Activated CD4-positive, alpha-beta T cell treated with anti-CD3 and anti-CD28 coated beads, Interleukin-2, amount 10 ng/mL, durations not matched to agents 24 days and 14 days (primary cell): ENCODE results near the gene STAT4. TPM values are rescaled to one million over a fixed set of nuclear protein-coding genes. Genes with fewer than 3 reads are reported as not detected.

ENCODE experiments used
- DNase-seq: peaks from one replicate; pipeline ENCODE4 v3.0.0; 2022
- H3K27ac Mint-ChIP-seq: one replicate; pipeline ENCODE4 v1.8.0; 2022; ENCODE audit warnings: mild to moderate bottlenecking, mixed read lengths
- H3K27me3 Mint-ChIP-seq: one replicate; pipeline ENCODE4 v1.8.0; 2022; ENCODE audit warnings: mixed read lengths
- H3K36me3 Mint-ChIP-seq: one replicate; pipeline ENCODE4 v1.8.0; 2022; ENCODE audit warnings: low read depth, mild to moderate bottlenecking, mixed read lengths
- H3K4me1 Mint-ChIP-seq: one replicate; pipeline ENCODE4 v1.8.0; 2021; ENCODE audit warnings: mixed read lengths
- H3K4me3 Mint-ChIP-seq: one replicate; pipeline ENCODE4 v1.8.0; 2022; ENCODE audit warnings: mild to moderate bottlenecking, moderate library complexity, mixed read lengths
- H3K9me3 Mint-ChIP-seq: one replicate; pipeline ENCODE4 v1.8.0; 2021; ENCODE audit warnings: mixed read lengths
- intact Hi-C: fragments of 100-400 bp; cut with micrococcal nuclease; formaldehyde crosslinking; loops from one replicate; pipeline ENCODE4 v1.15.1; 2023
- total RNA-seq: library from RNA; stranded (reverse); gene quantifications from 2 replicates; pipeline ENCODE4 v1.2.3, GENCODE V29; 2022

The STAT4 gene
- total RNA-seq, 1 donor from 2014 or later = 50.8 TPM

GRCh38 chr2:191015831-191016230, 135.0 kb downstream of the STAT4 start:
- Mint-ChIP-seq H3K36me3 (peaks cover 7% of the 10 kb centered on the region), H3K4me1 (peaks cover 30% of the 10 kb centered on the region), H3K27me3 (peaks cover 2% of the 10 kb centered on the region), H3K9me3 (peaks cover 9% of the 10 kb centered on the region), H3K27ac (no peak overlapping the region), H3K4me3 (no peak overlapping the region)
- no peak for DNase-seq
- intact Hi-C loops = loop anchor here (10.0 kb wide), 2 partner anchors 481 to 1231 kb away; partner anchors contain the start of genes NEMP2, ORMDL1 and PMS1

- Mint-ChIP-seq H3K4me1 (peaks cover 32% of the 10 kb centered on the region), H3K27me3 (peaks cover 2% of the 10 kb centered on the region), H3K9me3 (peaks cover 9% of the 10 kb centered on the region), H3K36me3 (peaks cover 10% of the 10 kb centered on the region), H3K4me3 (no peak overlapping the region), H3K27ac (no peak overlapping the region)
- peak; percentile 71 for DNase-seq
- intact Hi-C loops = loop anchor here (10.0 kb wide), 2 partner anchors 480 to 1230 kb away; partner anchors contain the start of genes NEMP2, ORMDL1 and PMS1
These were observed 135.6 kb downstream of the STAT4 start for GRCh38 chr2:191015239-191015638.

GRCh38 chr2:191014653-191015020, 136.2 kb downstream of the STAT4 start:
- Mint-ChIP-seq H3K36me3 (peaks cover 14% of the 10 kb centered on the region), H3K27me3 (no peaks in the 10 kb centered on the region), H3K9me3 (peaks cover 9% of the 10 kb centered on the region), H3K4me3 (no peak overlapping the region), H3K4me1 (peaks cover 35% of the 10 kb centered on the region), H3K27ac (no peak overlapping the region)
- no peak for DNase-seq
- intact Hi-C loops = loop anchor here (1.0 to 10.0 kb wide), 7 partner anchors 11 to 1230 kb away; partner anchors contain the start of genes GLS, NAB1, NEMP2 and ORMDL1

- Mint-ChIP-seq H3K9me3 (peaks cover 9% of the 10 kb centered on the region), H3K27me3 (no peaks in the 10 kb centered on the region), H3K4me1 (peaks cover 37% of the 10 kb centered on the region), H3K27ac (no peak within 1 kb of the TSS), H3K36me3 (peaks cover 19% of the 10 kb centered on the region), H3K4me3 (no peak within 1 kb of the TSS)
- peak; percentile 100 for DNase-seq
- intact Hi-C loops = loop anchor here (1.0 to 10.0 kb wide), 9 partner anchors 7 to 1229 kb away; partner anchors contain the start of genes GLS, NAB1, NEMP2 and ORMDL1
These were observed 136.7 kb downstream of the STAT4 start, which contains the start of gene STAT1 for GRCh38 chr2:191013932-191014652. Gene STAT1, minus strand, starts transcription at chr2:191014171. Its CDS starts 4,168 bp downstream, at chr2:191010003.

GRCh38 chr2:191013682-191013931, 137.2 kb downstream of the STAT4 start:
- intact Hi-C loops = loop anchor here (1.0 to 10.0 kb wide), 6 partner anchors 8 to 1229 kb away; partner anchors contain the start of genes NAB1, NEMP2, ORMDL1 and PMS1
- DNase-seq = no peak
- Mint-ChIP-seq H3K4me3 (no peak overlapping the region), H3K36me3 (peaks cover 23% of the 10 kb centered on the region), H3K9me3 (peaks cover 9% of the 10 kb centered on the region), H3K27me3 (no peaks in the 10 kb centered on the region), H3K4me1 (peaks cover 35% of the 10 kb centered on the region), H3K27ac (no peak overlapping the region)

DNA sequence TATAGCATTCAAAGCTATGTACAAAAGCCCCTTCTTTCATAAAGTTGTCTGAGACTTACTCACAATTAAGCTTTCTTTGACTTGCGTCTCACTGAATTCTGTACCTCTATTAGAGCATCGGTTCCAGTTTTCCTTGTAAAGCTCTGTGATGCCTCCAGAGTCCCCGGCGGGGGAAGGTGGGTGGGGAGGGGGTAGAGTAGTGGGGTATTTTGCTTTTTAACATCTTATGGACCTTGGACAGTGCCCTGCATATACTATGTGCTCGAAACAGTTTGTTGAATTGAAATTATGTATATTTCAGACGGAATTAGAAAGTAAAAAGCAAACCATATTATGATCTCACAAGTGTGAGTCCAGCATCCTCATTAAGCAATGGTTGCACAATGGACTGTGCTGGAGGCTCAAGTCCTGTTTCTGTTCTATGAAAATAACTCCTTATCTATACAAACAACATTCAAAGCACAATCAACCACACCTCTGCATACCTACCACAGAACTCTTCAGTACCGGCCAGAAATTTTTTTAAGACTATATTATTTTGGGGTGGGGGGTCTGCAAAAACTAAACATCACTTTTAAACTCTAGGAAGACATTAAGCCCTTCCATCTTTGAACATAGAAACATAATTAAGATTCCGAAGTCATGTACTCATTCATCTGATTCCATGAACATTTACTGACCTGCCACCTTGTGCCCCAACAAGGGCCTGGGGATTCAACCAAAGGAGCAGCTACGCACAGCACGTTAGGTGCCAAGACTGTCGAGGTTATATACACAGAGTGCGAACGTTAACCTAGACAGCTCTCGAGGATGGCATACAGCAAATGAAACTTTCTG, 137.7 kb downstream of the STAT4 start:
- Mint-ChIP-seq H3K36me3 (peaks cover 28% of the 10 kb centered on the region), H3K27ac (no peak overlapping the region), H3K4me1 (peaks cover 37% of the 10 kb centered on the region), H3K9me3 (peaks cover 9% of the 10 kb centered on the region), H3K4me3 (no peak overlapping the region), H3K27me3 (no peaks in the 10 kb centered on the region)
- intact Hi-C loops = loop anchor here (1.0 to 10.0 kb wide), 6 partner anchors 8 to 1228 kb away; partner anchors contain the start of genes NAB1, NEMP2, ORMDL1 and PMS1
- DNase-seq = no peak

DNA sequence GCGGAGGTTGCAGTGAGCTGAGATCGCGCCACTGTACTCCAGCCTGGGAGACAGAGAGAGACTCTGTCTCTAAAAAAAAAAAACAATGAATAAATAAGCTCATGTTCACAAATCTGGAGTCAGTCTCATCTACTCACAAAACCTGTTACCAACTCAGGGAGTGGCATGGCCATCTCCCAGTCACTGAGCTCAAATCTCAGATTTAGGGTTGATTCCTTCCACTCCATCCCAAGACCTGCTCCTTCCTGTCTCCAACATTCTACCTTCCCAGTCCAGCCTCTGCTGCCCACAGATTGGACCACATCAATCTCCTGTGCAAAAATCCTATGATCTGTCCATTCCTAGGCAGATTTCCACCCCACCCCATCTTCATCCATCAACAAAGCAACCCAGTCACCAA, 138.4 kb downstream of the STAT4 start:
- Mint-ChIP-seq H3K27ac (no peak overlapping the region), H3K4me3 (no peak overlapping the region), H3K27me3 (no peaks in the 10 kb centered on the region), H3K36me3 (peaks cover 35% of the 10 kb centered on the region), H3K4me1 (peaks cover 35% of the 10 kb centered on the region), H3K9me3 (peaks cover 9% of the 10 kb centered on the region)
- DNase-seq = no peak
- intact Hi-C loops = loop anchor here (2.0 to 10.0 kb wide), 5 partner anchors 16 to 1228 kb away; partner anchors contain the start of genes NAB1, NEMP2, ORMDL1 and PMS1

GRCh38 chr2:191010887-191011885, 139.6 kb downstream of the STAT4 start:
- intact Hi-C loops = loop anchor here (5.0 to 10.0 kb wide), 4 partner anchors 99 to 1226 kb away; partner anchors contain the start of genes NAB1, NEMP2, ORMDL1 and PMS1
- H3K4me3 Mint-ChIP-seq = no peak overlapping the region
- H3K36me3 Mint-ChIP-seq = peaks cover 45% of the 10 kb centered on the region
- peaks cover 4% of the 10 kb centered on the region for H3K9me3 Mint-ChIP-seq
- H3K27ac Mint-ChIP-seq = no peak overlapping the region
- H3K4me1 Mint-ChIP-seq = peaks cover 35% of the 10 kb centered on the region
- no peaks in the 10 kb centered on the region for H3K27me3 Mint-ChIP-seq
- DNase-seq = peak; percentile 69

DNA sequence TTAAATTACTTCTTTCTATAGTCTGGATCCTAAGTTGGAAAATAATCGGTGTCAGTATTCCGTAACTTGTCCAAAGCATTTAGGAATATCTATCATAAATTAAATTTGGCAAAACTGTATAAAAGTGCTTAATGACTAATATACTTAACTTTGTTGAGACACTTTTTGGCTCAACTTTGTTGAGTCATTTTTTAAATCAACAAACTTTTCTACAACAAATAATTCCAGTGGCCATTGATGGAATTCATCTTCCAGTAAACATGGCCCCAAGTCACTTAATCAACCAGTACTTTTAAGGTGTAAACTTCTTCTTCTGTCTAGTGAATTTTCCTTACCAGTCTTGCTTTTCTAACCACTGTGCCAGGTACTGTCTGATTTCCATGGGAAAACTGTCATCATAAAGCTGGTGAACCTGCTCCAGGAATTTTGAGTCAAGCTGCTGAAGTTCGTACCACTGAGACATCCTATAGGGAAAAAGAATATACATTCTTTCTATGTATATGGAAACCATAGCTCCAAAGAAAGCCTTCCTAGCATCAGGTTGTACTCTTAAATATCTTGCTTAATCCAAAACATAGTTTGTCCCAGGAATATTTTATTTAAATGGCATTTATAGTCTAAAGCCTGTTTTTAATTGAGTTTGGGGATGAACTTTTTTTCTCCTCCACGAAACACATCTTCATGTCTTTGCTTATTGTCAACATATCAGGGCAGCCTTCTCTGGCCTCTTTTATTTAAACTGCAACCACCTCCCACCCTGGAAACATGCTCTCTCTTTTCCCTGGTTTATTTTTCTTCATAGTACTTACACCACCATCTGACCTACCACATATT, 141.0 kb downstream of the STAT4 start:
- H3K4me1 Mint-ChIP-seq = peaks cover 41% of the 10 kb centered on the region
- peak overlapping the region; percentile 65 for H3K27ac Mint-ChIP-seq

DNA sequence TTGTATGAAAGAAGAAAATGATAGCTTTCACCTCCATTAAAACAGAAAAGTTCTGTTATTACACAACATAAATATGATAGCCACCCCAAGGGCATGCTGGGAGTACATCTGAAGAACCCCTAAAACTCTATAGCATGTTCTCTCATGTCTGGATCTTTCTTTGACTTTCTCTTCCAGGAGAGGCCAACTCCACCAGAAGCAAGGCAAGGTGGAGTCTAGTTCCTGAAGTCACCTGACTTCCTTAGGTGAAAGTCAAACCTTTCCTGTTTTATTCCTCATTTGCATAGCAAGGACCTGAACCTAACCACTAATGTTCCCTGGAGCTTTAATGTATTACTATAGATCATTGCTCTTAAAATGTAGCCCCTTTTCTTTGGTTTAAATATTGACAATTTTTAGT, 142.5 kb downstream of the STAT4 start:
- Mint-ChIP-seq H3K27me3 (no peaks in the 10 kb centered on the region), H3K9me3 (peaks cover 9% of the 10 kb centered on the region), H3K4me1 (peaks cover 53% of the 10 kb centered on the region), H3K4me3 (peak overlapping the region; percentile 54), H3K36me3 (peaks cover 72% of the 10 kb centered on the region), H3K27ac (peak overlapping the region; percentile 34)
- DNase-seq = peak; percentile 54
- intact Hi-C loops = loop anchor here (2.0 kb wide), 1 partner anchor 15 kb away; no protein-coding TSS in a partner anchor

More for the DNA sequence above, 141.0 kb downstream of the STAT4 start:
- peaks cover 57% of the 10 kb centered on the region for H3K36me3 Mint-ChIP-seq
- H3K9me3 Mint-ChIP-seq = peaks cover 5% of the 10 kb centered on the region
- no peak for DNase-seq
- H3K27me3 Mint-ChIP-seq = no peaks in the 10 kb centered on the region
- peak overlapping the region; percentile 65 for H3K4me3 Mint-ChIP-seq
- intact Hi-C loops = loop anchor here (2.0 to 10.0 kb wide), 5 partner anchors 13 to 1225 kb away; partner anchors contain the start of genes NAB1, NEMP2, ORMDL1 and PMS1

- H3K36me3 Mint-ChIP-seq = peaks cover 83% of the 10 kb centered on the region
- peak overlapping the region; percentile 53 for H3K4me3 Mint-ChIP-seq
- DNase-seq = no peak
- H3K27ac Mint-ChIP-seq = peak overlapping the region; percentile 47
- peaks cover 9% of the 10 kb centered on the region for H3K9me3 Mint-ChIP-seq
- H3K27me3 Mint-ChIP-seq = no peaks in the 10 kb centered on the region
- intact Hi-C loops = no loop called here
- peaks cover 62% of the 10 kb centered on the region for H3K4me1 Mint-ChIP-seq
These were observed 143.6 kb downstream of the STAT4 start for GRCh38 chr2:191006997-191007783.
